ENCODE results near the gene CDON.
"Not testable (repeated sequence)": the region's sequence is repeated elsewhere in the genome, so short reads cannot be mapped to it uniquely, and the experiment has no call there.

Gene CDON

DNA sequence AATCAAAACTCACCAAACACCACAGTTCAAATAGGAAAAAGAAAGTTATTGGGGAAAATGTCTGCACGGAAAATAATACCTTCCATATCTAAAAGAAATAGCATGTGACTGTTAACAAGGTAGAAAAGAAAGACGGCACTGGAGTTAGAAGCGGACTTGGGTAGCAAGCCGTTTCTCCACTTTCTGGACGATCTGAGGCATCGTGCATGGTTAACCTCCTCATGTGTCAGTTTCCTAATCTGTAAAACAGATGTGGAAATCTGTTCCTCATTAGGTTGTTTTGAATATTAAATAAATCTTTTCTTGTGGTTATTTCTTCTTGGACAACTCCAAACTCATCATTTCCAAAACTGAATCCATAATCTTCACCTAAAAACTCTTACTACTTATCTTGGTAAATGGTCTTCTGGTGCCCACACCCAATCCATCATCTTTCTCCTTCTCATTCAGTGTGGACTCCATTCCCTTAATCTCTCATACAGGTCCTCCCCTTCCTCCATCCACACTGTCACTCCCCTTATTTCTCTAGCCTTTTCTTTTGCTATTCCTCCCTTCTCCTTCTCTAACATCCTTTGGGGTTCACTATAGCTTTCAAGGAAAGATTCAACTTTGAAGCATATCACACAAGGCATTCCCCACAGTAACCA is 63.3 kb downstream of the CDON start:
- DNase-seq (ENCODE audit: insufficient read length, low spot score) (no peak), FAIRE-seq (no peak)

GRCh38 chr11:125998267-125998666 is 64.4 kb downstream of the CDON start:
- DNase-seq (ENCODE audit: insufficient read length, low spot score) (no peak), FAIRE-seq (no peak)

DNA sequence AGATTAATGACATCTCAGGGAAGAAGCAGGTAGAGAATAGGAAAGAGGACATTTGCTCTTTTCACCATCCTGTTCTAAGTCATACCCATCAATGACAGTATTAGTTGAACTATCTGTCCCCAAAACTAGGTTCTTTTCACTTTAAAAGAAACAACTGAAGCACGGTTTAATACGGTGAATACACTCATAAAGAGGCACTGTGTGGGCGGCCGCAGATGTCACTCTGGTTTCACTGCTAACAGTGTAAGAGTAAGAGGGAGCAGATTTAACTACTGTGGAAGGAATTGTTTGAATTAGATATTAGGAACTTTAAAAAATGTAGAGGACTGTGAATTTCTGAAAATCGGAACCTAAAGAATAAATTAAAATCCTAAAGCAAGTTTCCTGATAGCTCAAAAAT is 67.4 kb downstream of the CDON start:
- no peak for FAIRE-seq
- no peak for DNase-seq (ENCODE audit: insufficient read length, low spot score)

- no peak for DNase-seq (ENCODE audit: insufficient read length, low spot score)
- FAIRE-seq, result no peak
Measured at GRCh38 chr11:125994509-125994908, 68.2 kb downstream of the CDON start.

DNA sequence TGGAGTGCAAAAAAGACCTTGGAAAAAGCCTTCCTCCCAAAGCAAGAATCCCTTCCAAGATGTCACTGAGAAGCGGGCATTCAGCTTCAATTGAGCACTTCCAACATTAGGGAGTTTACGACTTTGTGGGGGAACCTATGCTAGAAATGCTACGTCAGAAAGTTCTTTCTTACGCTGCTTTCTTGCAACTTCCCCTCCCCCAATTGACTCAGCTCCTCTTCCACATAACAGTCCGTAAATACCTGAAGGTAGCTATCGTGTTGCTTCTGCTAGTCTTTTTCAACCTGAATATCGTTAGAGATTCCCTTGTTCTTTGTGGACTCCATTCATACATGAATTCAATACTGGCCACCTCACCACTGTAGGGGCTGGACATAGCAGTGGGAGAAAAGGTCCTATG is 69.8 kb downstream of the CDON start:
- DNase-seq (ENCODE audit: insufficient read length, low spot score) (no peak), FAIRE-seq (no peak)

- FAIRE-seq (no peak), DNase-seq (ENCODE audit: insufficient read length, low spot score) (no peak)
Measured at GRCh38 chr11:125990244-125990643, 72.4 kb downstream of the CDON start.

DNA sequence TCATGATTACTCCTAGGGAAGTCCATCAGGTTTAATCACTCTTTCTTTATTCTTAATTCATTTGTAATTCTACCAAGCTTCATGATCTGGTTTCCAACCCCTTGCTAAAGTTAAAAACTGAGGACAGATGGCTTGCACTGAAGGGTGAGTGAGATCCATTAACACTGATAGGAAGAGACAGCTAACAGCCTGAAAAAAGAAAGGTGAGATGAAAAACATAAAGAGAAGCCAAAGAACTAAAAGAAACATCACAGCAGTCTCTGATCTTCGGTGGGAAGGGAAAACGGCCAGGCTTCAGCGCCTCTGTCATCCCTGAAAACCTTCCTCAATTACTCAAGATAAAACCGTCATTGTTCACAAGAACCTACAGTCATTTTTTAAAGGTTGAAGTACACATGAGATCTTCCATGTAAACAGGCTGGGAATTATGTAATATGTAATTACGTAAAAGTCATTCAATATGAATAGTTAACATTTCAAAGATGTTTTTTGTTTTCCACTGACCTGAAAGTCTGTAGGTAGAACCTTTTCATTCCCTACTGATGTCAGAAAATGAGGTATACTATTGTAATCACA is 75.5 kb downstream of the CDON start:
- FAIRE-seq, result no peak
- DNase-seq (ENCODE audit: insufficient read length, low spot score), result no peak

- not testable (repeated sequence) for FAIRE-seq
Measured at GRCh38 chr11:125985956-125986355, 76.7 kb downstream of the CDON start.

DNA sequence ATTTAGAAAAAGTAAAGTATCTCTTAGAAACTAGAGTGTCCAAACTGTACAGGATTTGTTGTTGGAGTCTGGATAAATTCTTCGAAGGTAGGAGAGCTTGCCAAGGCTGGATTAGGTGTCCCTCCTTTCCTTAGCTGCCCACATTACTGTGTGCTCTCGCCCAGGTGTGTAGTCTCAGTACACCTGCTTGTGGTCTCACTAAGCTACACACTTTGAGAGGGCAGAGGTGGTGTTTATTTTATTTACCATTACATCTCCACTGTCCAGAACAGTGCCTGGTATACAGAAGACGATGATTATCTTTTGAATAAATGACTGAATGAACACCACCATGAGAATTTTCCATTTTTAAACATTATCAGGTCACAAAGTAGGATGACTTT is 80.3 kb downstream of the CDON start:
- DNase-seq (ENCODE audit: insufficient read length, low spot score), result no peak
- FAIRE-seq, result no peak

More at GRCh38 chr11:125985956-125986355, 76.7 kb downstream of the CDON start:
- DNase-seq (ENCODE audit: insufficient read length, low spot score), result not testable (repeated sequence)

DNA sequence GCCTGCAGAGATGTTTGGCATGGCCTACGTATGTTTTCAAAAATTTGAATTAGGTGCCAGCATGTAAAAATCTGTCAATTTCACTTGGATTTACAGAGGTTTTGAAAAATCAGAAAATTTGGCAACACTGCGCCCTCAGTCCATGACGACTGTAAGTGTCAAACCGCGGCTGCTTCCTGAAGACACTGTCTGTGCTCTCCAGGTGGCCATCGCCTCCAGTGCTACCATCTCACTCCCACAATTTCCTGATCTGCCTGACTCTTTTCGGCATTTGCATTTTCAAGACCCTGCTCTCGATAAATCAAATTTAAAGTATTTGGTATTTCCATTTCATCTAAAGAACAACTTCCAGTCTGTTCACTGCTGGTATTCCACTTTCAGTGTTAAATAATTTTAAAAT is 82.2 kb downstream of the CDON start:
- FAIRE-seq (no peak), DNase-seq (ENCODE audit: insufficient read length, low spot score) (no peak)

- no peak for FAIRE-seq
- no peak for DNase-seq (ENCODE audit: insufficient read length, low spot score)
Measured at GRCh38 chr11:125979511-125979910, 83.2 kb downstream of the CDON start.

DNA sequence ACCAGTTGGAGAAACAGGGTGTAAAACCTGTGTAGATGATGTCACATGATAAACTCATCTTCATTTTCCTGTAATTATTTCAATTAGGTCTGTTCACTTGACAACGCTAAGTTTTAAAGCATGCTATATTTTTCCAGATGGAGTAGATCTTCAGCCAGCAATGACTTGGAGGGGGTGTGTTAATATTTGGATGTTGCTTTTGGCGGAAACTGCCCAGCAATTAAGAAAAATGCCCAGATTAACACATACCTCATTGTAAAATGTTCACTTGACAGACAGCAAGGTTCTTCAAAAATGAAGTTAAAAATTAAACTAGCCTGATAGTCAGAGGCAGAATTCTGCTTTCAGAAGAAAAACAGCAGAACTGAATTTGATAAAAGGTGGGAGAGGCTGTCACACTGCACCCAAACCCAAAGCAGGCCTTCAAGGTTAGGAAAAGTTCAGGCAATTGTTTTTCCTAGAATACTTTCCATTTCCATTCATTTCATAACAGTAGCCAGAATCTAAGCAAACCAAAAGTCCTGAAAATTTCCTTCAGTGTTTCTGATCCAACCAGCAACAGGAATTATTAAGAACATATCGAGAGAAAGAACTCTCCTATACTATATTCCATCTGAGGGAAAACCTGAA is 83.8 kb downstream of the CDON start:
- DNase-seq (ENCODE audit: insufficient read length, low spot score) (no peak), FAIRE-seq (no peak)

DNA sequence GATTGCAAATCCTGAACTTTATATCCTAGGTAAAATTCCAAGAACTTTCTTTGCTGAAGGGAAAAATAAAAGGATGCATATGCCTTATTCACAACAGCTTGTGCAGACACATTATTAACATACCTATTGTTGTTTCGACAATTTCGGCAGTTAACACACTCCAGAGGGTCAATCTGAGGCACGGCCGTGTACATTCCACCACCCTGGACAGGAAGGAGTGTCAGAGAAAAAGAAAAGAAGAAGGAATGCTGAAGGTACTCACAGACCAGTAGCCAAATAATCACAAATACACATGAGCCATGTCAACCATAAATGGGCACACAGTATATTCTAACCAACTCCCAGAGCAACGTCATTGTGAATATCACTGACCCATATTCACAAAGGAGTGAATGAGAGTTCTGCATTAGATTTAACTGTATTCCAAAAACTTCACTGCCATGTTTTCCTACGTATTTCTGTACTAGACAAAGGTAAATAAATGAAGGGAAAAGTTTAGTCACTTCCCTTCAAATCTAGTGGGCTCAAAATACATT is 84.4 kb downstream of the CDON start:
- no peak for FAIRE-seq

DNA sequence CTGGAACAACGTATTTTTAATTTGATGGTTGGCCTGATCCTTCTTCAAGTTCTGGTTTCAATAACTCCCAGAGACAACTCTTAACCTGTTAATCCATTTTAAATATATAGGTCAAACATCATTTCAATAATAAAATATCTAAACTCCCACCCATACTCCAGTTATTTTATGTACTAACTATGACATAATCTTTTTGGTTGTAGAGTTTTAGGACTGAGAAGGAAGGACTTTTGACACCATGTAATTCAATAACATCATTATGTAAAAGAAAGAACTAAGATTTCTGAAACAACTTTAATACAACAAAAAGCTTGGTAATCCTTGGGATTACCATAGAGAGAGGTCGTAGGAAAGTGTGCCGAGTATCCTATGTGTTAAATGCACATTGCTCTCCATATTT is 85.3 kb downstream of the CDON start:
- FAIRE-seq, result no peak

More for the DNA sequence above, 84.4 kb downstream of the CDON start:
- no peak for DNase-seq (ENCODE audit: insufficient read length, low spot score)

GRCh38 chr11:125976156-125976555 is 86.5 kb downstream of the CDON start:
- FAIRE-seq (no peak), DNase-seq (ENCODE audit: insufficient read length, low spot score) (no peak)

More for the DNA sequence above, 85.3 kb downstream of the CDON start:
- DNase-seq (ENCODE audit: insufficient read length, low spot score), result no peak

DNA sequence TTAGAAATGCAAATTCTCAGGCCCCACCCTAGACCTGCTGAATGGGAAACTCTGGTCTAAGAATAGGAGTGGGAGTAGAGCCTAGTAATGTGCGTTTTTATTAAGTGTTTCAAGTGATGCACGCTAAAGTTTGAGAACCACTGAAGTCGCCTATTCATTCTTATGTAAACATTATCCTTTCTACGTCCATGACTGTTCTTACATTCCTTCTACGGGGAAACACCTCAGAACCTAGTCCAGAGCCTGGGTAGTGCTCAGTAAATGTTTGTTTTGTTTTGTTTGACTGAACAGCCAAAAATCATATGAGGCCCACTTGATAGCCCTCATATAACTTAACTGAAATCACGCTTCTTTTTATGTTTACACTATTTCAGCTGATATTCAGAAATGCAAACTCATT is 87.0 kb downstream of the CDON start:
- FAIRE-seq, result no peak
- DNase-seq (ENCODE audit: insufficient read length, low spot score), result no peak

DNA sequence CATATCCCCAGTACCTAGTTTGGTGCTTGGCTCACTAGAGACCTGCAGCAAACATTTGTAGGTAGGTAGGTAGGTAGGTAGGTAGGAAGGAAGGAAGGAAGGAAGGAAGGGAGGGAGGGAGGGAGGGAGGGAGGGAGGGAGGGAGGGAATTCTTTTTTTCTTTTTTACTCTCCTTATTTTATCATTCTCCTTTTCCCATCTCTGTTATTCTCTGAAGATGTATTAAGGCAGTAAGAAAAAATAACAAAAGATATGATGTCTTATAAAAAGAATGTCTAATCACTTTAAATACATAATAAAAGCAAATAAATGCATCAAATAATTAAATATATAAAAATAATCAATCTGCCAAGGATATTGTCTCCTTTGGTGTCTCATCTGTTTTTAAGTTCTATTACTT is 88.4 kb downstream of the CDON start:
- FAIRE-seq (no peak), DNase-seq (ENCODE audit: insufficient read length, low spot score) (no peak)

DNA sequence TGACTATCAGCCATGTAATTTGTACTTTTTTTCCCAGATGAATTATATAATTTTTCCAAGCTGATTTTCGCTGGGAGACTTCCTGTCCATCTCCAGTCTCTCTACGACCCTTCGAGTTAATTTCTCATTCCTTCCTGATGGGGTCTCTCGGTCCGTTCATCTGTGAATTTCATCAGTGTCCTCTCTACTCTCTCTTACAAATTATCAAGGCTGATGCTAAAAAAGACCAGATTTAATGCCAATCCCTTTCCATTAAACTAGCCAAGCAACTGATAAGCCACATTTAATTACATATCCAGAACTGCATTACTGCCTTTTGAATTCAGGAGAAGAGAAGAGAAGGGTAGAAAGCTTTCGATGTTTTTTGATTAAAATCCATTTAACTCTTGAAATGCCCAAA is 91.0 kb downstream of the CDON start:
- no peak for FAIRE-seq
- no peak for DNase-seq (ENCODE audit: insufficient read length, low spot score)

- FAIRE-seq (no peak), DNase-seq (ENCODE audit: insufficient read length, low spot score) (no peak)
Measured at GRCh38 chr11:125968354-125968753, 94.3 kb downstream of the CDON start.

DNA sequence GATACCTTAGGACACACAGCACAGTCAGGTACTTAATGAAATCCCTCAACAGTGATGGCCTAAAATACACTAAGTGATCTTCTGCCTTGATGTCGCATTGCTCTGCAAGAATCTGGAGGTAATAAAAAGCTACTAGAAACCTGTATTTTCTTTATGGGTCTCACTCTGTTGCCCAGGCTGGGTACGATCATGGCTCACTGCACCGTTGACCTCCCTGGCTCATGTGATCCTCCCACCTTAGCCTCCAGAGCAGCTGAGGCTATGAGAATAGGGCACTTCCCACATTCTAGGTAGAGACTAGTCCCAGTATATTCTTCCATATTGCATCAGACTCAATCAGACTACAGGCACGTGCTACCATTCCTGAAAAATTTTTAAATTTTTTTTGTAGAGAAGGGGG is 95.2 kb downstream of the CDON start:
- DNase-seq (ENCODE audit: insufficient read length, low spot score), result no peak
- FAIRE-seq, result no peak

DNA sequence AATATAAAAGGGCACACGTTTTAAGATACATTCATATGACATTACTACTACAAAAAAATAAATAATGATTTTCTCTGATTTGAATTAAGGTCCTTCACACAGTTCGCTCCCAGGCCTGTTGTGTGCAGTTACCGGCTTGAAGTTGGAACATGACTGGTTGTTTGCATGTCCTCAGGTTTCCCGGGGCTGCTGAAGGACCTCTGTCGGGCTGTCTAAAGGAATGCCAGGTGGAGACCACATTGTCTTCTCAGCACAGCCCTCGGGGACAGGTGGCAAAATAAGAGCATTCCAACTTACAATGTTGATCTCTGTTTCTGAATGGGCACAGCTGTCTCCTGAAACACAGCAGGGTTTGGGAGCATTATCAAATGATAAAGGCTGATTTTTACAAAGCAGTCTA is 101.9 kb downstream of the CDON start:
- FAIRE-seq, result no peak
- DNase-seq (ENCODE audit: insufficient read length, low spot score), result no peak

- DNase-seq (ENCODE audit: insufficient read length, low spot score) (no peak), FAIRE-seq (no peak)
Measured at GRCh38 chr11:125959931-125960330, 102.7 kb downstream of the CDON start.
